ENCODE measurements around the gene TAB2.
"Not testable (repeated sequence)": the region's sequence is repeated elsewhere in the genome, so short reads cannot be mapped to it uniquely, and the experiment has no call there.

TAB2 gene

GRCh38 chr6:149459761-149460160 is 142.2 kb downstream of the TAB2 start (continued):
- no peak for TF ChIP-seq ZNF2 (tag by site-specific recombination; IDR thresholded peaks at IDR 0.05)
- TF ChIP-seq ZNF280C (tag by site-specific recombination; IDR thresholded peaks at IDR 0.05) = no peak

GRCh38 chr6:149460249-149460648 is 142.7 kb downstream of the TAB2 start:
- H3K36me3 ChIP-seq (ENCODE audit: control insufficient read depth in 2 of 2, insufficient read depth in 1 of 2, low read length in 2 of 2); H3K27ac ChIP-seq (ENCODE audit: extremely low read depth, low read depth, low read length); H3K4me3 ChIP-seq (ENCODE audit: low read depth, low read length); H3K4me1 ChIP-seq (ENCODE audit: control insufficient read depth, insufficient read depth, low read length); H3K9me3 ChIP-seq (ENCODE audit: control insufficient read depth, insufficient read depth, low read depth, low read length): not testable (repeated sequence)
- ChIA-PET CTCF (interaction anchor here (0.6 to 1.5 kb wide), 4 partner anchors 12 to 882 kb away, joined by 3 to 6 read pairs (median 3); no protein-coding TSS in a partner anchor), POLR2A (interaction anchor here (0.5 to 1.0 kb wide), 2 partner anchors 14 to 40 kb away, joined by 4 read pairs; no protein-coding TSS in a partner anchor)
